Spleen (tissue), 11 donors: ENCODE results near the gene EDN2. TPM values are rescaled to one million over a fixed set of nuclear protein-coding genes. Genes with fewer than 3 reads are reported as not detected.

ENCODE experiments used
- DNase-seq: peaks from one replicate; pipeline ENCODE4 v3.0.0-alpha.2; 2020
- H3K27ac ChIP-seq, 8 donors: fragments of 200-600 bp; sonication (generic) in 7 of 8; 1 replicate in 4 of 8; 2 replicates in 4 of 8; pipeline versions ENCODE4 v1.5.0 to v1.8.0; 2016 to 2021; ENCODE audit warnings: inconsistent platforms in 4 of 8, mild to moderate bottlenecking in 4 of 8, moderate library complexity in 1 of 8
- H3K27me3 ChIP-seq, 7 donors: fragments of 200-600 bp; sonication (generic) in 6 of 7; replicated peaks in 1 of 7; 1 replicate in 4 of 7; 2 replicates in 3 of 7; pipeline versions ENCODE4 v1.5.0 to v1.8.0; 2016 to 2021; ENCODE audit warnings: inconsistent platforms in 3 of 7, mild to moderate bottlenecking in 1 of 7
- H3K36me3 ChIP-seq, 6 donors: fragments of 200-600 bp; sonication (generic) in 5 of 6; 1 replicate in 4 of 6; 2 replicates in 2 of 6; pipeline versions ENCODE4 v1.5.0 to v1.8.0; 2016 to 2021; ENCODE audit warnings: inconsistent platforms in 2 of 6
- H3K4me1 ChIP-seq, 6 donors: fragments of 200-600 bp; sonication (generic) in 5 of 6; 1 replicate in 3 of 6; 2 replicates in 3 of 6; pipeline versions ENCODE4 v1.5.0 to v1.8.0; 2016 to 2021; ENCODE audit warnings: inconsistent platforms in 3 of 6
- H3K4me3 ChIP-seq, 8 donors: fragments of 200-600 bp; sonication (generic) in 7 of 8; 1 replicate in 4 of 8; 2 replicates in 4 of 8; pipeline versions ENCODE4 v1.5.0 to v1.8.0; 2016 to 2021; ENCODE audit warnings: inconsistent platforms in 4 of 8, mild to moderate bottlenecking in 4 of 8, moderate library complexity in 2 of 8
- H3K9me3 ChIP-seq, 8 donors: fragments of 200-600 bp; sonication (generic) in 7 of 8; 1 replicate in 4 of 8; 2 replicates in 4 of 8; pipeline versions ENCODE4 v1.5.0 to v1.8.0; 2016 to 2021; ENCODE audit warnings: inconsistent platforms in 4 of 8
- CTCF ChIP-seq, 11 experiments: fragments of 200-600 bp in 7 of 11; fragments of 450-650 bp in 4 of 11; sonication (generic) in 4 of 11; IDR thresholded peaks in 8 of 11; conservative IDR thresholded peaks in 3 of 11; 1 replicate in 7 of 11; 2 replicates in 4 of 11; pipeline versions ENCODE4 v1.4.0 to v1.8.0; 2016 to 2021; ENCODE audit warnings: antibody characterized with exemption in 11 of 11, inconsistent platforms in 4 of 11, mild to moderate bottlenecking in 1 of 11
- POLR2A ChIP-seq, 3 donors: fragments of 450-650 bp; IDR thresholded peaks; one replicate each; pipeline ENCODE4 v1.5.1; 2017; ENCODE audit warnings: antibody characterized with exemption in 3 of 3, mild to moderate bottlenecking in 1 of 3
- POLR2AphosphoS5 ChIP-seq, 3 donors: sonication (generic); formaldehyde crosslinking; IDR thresholded peaks; one replicate each; pipeline ENCODE4 v1.5.1; 2017; ENCODE audit warnings: antibody characterized with exemption in 3 of 3
- WGBS, 5 donors: extraction: QIAGEN DNeasy Blood & Tissue Kit in 3 of 5; methylation state at CpG; one replicate each; pipeline versions ENCODE4 v1.1.5 to v1.1.7; 2013 to 2018; 5-methylcytosine and 5-hydroxymethylcytosine counted together
- intact Hi-C: fragments of 100-400 bp; cut with DNase I; formaldehyde crosslinking; loops from one replicate; pipeline ENCODE4 v1.15.0; 2023; ENCODE audit warnings: low total_unique reads
- polyA plus RNA-seq, 3 donors: library from polyadenylated mRNA; stranded (reverse); fragments of 200-250 nt; gene quantifications; one replicate each; pipeline ENCODE4 v1.2.1, GENCODE V29; 2013
- total RNA-seq, 7 donors: library from RNA; depleted of rRNA in 3 of 7; stranded (reverse); fragments of >200 nt in 3 of 7; fragmentation: NEBNext Ultra II Directional in 4 of 7; extraction: Animal tissue kit (Norgen Biotek cat#: 25700) in 4 of 7; gene quantifications; one replicate each; pipeline versions ENCODE4 v1.1.0 to v1.2.1, GENCODE V29; 2016 to 2021
- donor health status: healthy with polysubstance abuse.
- donor health status: DM: no; HTN: no; CAD: no; lungs with moderate emphysema.
- donor health status: DM: no; HTN: no; CAD: no.
- donor health status: Bipolar disorder and iron deficiency.
- donor health status: healthy.
- donor health status: DM: no; HTN: no; CAD: no.
- donor health status: DM: yes; HTN: yes; CAD: no.

Gene EDN2
- total and polyA plus RNA-seq, 10 donors = not detected

DNA sequence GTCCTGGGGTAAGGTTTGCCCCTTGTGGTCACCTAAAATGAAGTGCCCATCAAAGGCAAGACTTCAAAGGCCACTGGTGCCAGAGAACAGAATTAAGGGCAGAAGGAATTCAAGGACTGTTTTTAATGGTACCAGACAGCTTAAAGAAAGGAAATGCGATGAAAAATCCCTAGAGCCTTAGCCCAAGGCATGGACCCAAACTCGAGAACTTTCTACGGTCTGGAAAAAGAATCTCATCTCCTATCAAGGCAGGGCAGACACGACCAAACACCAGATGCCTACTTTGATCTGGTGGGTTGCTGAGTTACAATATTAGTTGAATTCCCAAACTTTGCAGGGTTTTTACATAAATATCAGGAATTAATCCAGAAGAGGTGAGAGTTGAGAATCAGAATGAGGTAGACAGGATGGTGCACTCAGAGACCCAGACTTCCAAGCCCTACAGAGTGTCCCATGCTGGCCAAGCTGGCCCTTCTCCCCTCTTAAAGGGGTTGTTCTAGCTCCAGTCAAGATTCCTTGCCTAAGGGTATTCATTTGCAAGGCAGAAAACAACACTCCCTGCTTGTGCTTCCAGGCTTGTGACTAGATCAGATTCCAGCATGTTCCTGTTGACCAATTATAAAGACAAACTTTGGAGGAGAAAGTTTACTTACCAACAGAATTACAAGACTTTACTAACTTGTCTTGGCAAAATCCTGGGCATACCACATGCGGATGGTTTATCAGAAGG is 48.0 kb downstream of the EDN2 start:
- DNase-seq = no peak
- Histone ChIP-seq H3K27ac (no peak overlapping the region), H3K4me1 (peaks cover 0 to 35% (median 19%) of the 10 kb centered on the region in 6 donors), H3K27me3 (peaks cover 0 to 50% (median 0%) of the 10 kb centered on the region in 7 donors), H3K36me3 (no peaks in the 10 kb centered on the region), H3K9me3 (no peaks in the 10 kb centered on the region), H3K4me3 (no peak overlapping the region)
- 79 to 95% (median 92%) methylated on average over 5 of the region's 5 CpGs for WGBS, 5 donors
- no peak for TF ChIP-seq CTCF (IDR thresholded peaks at IDR 0.05 in 8 of 11, conservative IDR thresholded peaks at IDR 0.05 in 3 of 11)
- no peak for TF ChIP-seq POLR2AphosphoS5 (IDR thresholded peaks at IDR 0.05)
- TF ChIP-seq POLR2A (IDR thresholded peaks at IDR 0.05) = no peak
- intact Hi-C loops = no loop called here

- TF ChIP-seq POLR2A (IDR thresholded peaks at IDR 0.05) (no peak), POLR2AphosphoS5 (IDR thresholded peaks at IDR 0.05) (no peak), CTCF (IDR thresholded peaks at IDR 0.05 in 8 of 11, conservative IDR thresholded peaks at IDR 0.05 in 3 of 11) (no peak)
- Histone ChIP-seq H3K9me3 (no peaks in the 10 kb centered on the region), H3K36me3 (no peaks in the 10 kb centered on the region), H3K4me1 (peaks cover 0 to 37% (median 20%) of the 10 kb centered on the region in 6 donors), H3K4me3 (no peak overlapping the region), H3K27me3 (peaks cover 0 to 52% (median 0%) of the 10 kb centered on the region in 7 donors), H3K27ac (no peak overlapping the region)
- DNase-seq = no peak
- 39 to 68% (median 49%) methylated on average over 13 to 15 of the region's 15 CpGs for WGBS, 5 donors
- intact Hi-C loops = no loop called here
Observed at GRCh38 chr1:41435570-41436178, 48.8 kb downstream of the EDN2 start.

- intact Hi-C loops = no loop called here
- Histone ChIP-seq H3K36me3 (no peaks in the 10 kb centered on the region), H3K27me3 (peaks cover 0 to 52% (median 0%) of the 10 kb centered on the region in 7 donors), H3K4me3 (no peak overlapping the region), H3K27ac (no peak overlapping the region), H3K4me1 (peaks cover 0 to 37% (median 20%) of the 10 kb centered on the region in 6 donors), H3K9me3 (no peaks in the 10 kb centered on the region)
- WGBS, 5 donors = 75 to 87% (median 82%) methylated on average over 6 of the region's 6 CpGs
- TF ChIP-seq POLR2AphosphoS5 (IDR thresholded peaks at IDR 0.05) = no peak
- TF ChIP-seq CTCF (IDR thresholded peaks at IDR 0.05 in 8 of 11, conservative IDR thresholded peaks at IDR 0.05 in 3 of 11) = no peak
- TF ChIP-seq POLR2A (IDR thresholded peaks at IDR 0.05) = no peak
- no peak for DNase-seq
Observed at GRCh38 chr1:41434748-41435449, 49.6 kb downstream of the EDN2 start.

DNA sequence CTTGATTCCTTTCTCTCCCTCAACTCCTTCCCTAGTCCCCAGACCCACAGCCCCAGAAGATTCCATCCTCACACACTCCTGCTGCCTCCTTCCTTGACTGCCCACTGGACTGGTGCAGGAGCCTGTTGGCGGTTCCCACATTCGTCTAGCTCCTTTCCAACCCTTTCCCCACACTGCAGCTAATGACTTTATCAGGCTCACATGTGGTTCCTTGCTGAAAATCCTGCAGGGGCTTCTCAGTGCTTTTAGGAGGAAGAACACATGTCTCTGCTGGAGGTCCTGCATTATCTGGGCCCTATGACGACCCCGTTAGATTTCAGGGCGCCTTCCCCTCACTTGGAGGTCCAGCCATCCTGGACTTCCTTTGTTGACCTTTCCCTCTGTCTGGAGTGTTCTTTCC is 50.2 kb downstream of the EDN2 start:
- peaks cover 0 to 47% (median 0%) of the 10 kb centered on the region in 7 donors for H3K27me3 ChIP-seq
- no peaks in the 10 kb centered on the region for H3K36me3 ChIP-seq
- intact Hi-C loops = no loop called here
- WGBS, 5 donors = 74 to 94% (median 88%) methylated on average over 5 of the region's 5 CpGs
- H3K9me3 ChIP-seq = no peaks in the 10 kb centered on the region
- no peak for DNase-seq
- no peak for TF ChIP-seq CTCF (IDR thresholded peaks at IDR 0.05 in 8 of 11, conservative IDR thresholded peaks at IDR 0.05 in 3 of 11)
- TF ChIP-seq POLR2A (IDR thresholded peaks at IDR 0.05) = no peak
- no peak for TF ChIP-seq POLR2AphosphoS5 (IDR thresholded peaks at IDR 0.05)
- no peak overlapping the region for H3K27ac ChIP-seq
- peaks cover 0 to 41% (median 22%) of the 10 kb centered on the region in 6 donors for H3K4me1 ChIP-seq
- no peak overlapping the region for H3K4me3 ChIP-seq
